ENCODE data around the gene DNPH1.

DNA sequence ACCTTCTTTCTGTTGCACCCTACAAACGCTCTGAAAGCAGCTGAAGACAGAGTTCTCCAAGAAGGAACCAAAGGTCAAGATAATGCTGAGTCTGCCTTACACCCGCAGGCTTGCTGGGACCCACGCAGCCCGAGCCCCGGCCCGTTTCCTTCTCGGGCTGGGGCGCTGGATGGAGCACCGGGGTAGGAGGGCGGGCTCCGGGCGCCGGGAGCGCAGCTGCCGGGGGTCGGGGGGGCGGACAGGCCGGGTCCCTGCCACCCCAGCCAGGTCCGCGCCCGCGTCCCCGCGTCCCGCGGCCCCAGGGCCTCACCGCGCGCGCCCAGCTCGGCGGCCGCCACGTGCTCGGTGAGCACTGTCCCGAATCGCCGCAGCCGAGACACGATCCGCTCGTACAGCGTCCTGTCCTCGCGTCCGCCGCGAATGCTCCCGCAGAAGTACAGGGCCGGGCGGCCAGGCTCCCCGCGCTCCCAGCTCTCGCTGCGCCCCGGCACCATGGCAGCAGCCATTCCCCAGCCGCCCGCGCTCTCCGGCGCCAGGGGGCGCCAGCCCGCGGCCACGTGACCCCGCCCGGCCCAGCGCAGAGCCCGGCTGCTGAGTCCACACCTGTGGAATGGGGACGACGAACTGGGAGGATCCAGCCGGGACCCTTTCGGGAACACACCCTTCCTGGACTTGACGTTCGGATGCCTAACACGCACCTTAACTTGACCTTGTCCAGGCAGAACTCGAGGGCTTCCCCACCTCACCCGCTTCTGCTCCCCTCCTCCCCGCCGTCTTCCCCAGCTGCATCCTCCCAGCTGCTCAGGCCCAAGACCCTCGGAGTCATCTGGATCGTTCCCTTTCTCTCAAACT, at the start of gene DNPH1:
- TF ChIP-seq CTCF (IDR thresholded peaks at IDR 0.05) (peak; percentile 96), ZFX (IDR thresholded peaks at IDR 0.05; ENCODE audit: borderline replicate concordance) (no peak)
